ENCODE measurements around the gene VCAN. TPM values are rescaled to one million over a fixed set of nuclear protein-coding genes. Genes with fewer than 3 reads are reported as not detected.

The VCAN gene
- total RNA-seq, 4 donors from 2014 or later, result 51.6 to 144 (median 91.3) TPM

GRCh38 chr5:83556190-83556589 lies 84.6 kb downstream of the VCAN start:
- DNase-seq (ENCODE audit: low spot score) (no peak), ATAC-seq (ENCODE audit: low FRiP score) (no peak)
- TF ChIP-seq CTCF (IDR thresholded peaks at IDR 0.05), result no peak

GRCh38 chr5:83559118-83559785 lies 87.7 kb downstream of the VCAN start:
- ATAC-seq (ENCODE audit: low FRiP score), result no peak
- TF ChIP-seq CTCF (IDR thresholded peaks at IDR 0.05), result no peak
- DNase-seq (ENCODE audit: low spot score), result no peak

DNA sequence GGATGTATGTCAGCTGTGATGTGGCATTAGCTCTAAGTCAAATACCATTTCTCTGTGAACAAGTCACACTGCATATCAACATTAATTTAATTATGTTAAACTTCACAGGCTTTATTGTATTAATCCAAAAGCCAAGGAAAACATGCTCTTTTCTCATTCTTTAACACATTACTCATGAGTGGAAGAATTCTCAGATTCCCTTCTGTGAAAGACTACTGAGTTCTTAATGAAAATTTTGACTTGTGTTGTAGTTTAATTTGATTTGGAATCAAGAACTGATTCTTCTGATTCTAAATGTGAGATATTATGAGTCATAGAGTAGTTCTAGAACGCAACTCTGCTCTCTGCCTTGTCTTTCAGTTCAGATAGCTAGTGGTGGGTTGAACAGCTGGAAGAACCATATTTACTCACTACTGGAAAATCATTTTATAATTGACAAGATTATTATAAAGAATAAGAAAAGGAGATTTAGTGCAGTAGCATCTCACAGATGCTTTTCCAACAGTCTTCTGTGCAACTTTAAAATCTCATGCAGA lies 90.6 kb downstream of the VCAN start:
- ATAC-seq (ENCODE audit: low FRiP score) (no peak), DNase-seq (ENCODE audit: low spot score) (no peak)
- no peak for TF ChIP-seq CTCF (IDR thresholded peaks at IDR 0.05)

- DNase-seq (ENCODE audit: low spot score), result no peak
- no peak for TF ChIP-seq CTCF (IDR thresholded peaks at IDR 0.05)
- ATAC-seq (ENCODE audit: low FRiP score), result no peak
These were observed 91.4 kb downstream of the VCAN start for GRCh38 chr5:83562791-83563557.

- TF ChIP-seq CTCF (IDR thresholded peaks at IDR 0.05), result no peak
- DNase-seq (ENCODE audit: low spot score) (no peak), ATAC-seq (ENCODE audit: low FRiP score) (no peak)
These were observed 92.1 kb downstream of the VCAN start for GRCh38 chr5:83563631-83564030.

DNA sequence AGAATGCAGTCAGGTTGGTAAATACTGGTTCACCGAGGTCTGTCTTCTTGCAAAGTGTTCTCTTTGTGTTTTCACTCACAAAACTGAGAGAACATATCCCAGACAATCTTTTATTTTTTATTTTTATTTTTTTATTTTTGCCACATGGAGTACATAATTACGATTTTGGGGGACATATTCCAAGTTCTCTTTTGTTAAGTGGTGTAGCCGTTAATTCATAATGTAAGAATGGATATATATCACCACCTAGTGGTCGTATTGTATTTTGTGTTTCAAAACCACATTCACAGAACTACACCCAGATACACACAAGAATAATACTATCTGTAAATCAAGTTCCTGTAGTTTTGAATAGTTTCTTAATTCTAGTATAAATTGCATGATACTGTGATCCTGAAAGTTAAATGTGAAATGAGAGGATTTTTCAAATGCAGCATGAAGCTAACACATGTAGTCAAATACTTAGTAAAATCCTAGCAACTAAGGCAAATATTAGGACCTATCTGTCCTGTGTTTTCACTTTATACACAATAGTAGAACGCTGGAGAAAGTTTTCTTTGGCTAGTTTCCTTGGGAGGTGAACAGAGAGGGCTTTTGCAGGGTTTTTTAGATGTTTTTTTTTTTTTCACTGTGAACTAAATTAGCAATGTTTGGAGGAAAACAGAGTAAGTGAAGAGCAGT lies 92.7 kb downstream of the VCAN start:
- no peak for TF ChIP-seq CTCF (IDR thresholded peaks at IDR 0.05)
- no peak for ATAC-seq (ENCODE audit: low FRiP score)
- no peak for DNase-seq (ENCODE audit: low spot score)
